Suprapubic skin (tissue), 4 donors: ENCODE measurements around the gene DPM3.
"Not testable (repeated sequence)": the region's sequence is repeated elsewhere in the genome, so short reads cannot be mapped to it uniquely, and the experiment has no call there.

ENCODE experiments used
- CTCF ChIP-seq, 2 donors: fragments of 200-600 bp in 1 of 2; fragments of 450-650 bp in 1 of 2; sonication (generic) in 1 of 2; IDR thresholded peaks; one replicate each; pipeline ENCODE4 v1.5.1; 2016 to 2019; ENCODE audit warnings: antibody characterized with exemption in 2 of 2, mild to moderate bottlenecking in 1 of 2, moderate library complexity in 1 of 2
- POLR2A ChIP-seq, 2 donors: fragments of 450-650 bp; IDR thresholded peaks; one replicate each; pipeline ENCODE4 v1.6.1; 2017; ENCODE audit warnings: antibody characterized with exemption in 2 of 2, mild to moderate bottlenecking in 2 of 2, moderate library complexity in 2 of 2
- POLR2AphosphoS5 ChIP-seq, 3 donors: sonication (generic); formaldehyde crosslinking; IDR thresholded peaks; one replicate each; pipeline ENCODE4 v1.6.1; 2017; ENCODE audit warnings: antibody characterized with exemption in 3 of 3

GRCh38 chr1:155163785-155164184, 23.5 kb upstream of the DPM3 start:
- TF ChIP-seq CTCF, POLR2AphosphoS5, POLR2A (IDR thresholded peaks at IDR 0.05): not testable (repeated sequence)
